Fibroblast of villous mesenchyme (primary cell): ENCODE data around the gene BRD7. TPM values are rescaled to one million over a fixed set of nuclear protein-coding genes. Genes with fewer than 3 reads are reported as not detected.

Source experiments
- DNase-seq: peaks from one replicate; pipeline ENCODE4 v3.0.0-alpha.2; 2010; ENCODE audit warnings: low read depth
- H3K4me3 ChIP-seq: 2 replicates; pipeline ENCODE4 v1.5.1; 2011; ENCODE audit warnings: low read depth, mild to moderate bottlenecking, low read length
- CTCF ChIP-seq: IDR thresholded peaks from 2 replicates; pipeline ENCODE4 v1.5.1; 2012; ENCODE audit warnings: low read depth, mild to moderate bottlenecking, low read length; ENCODE audit not compliant: insufficient read depth
- total RNA-seq: library from RNA; depleted of rRNA; stranded (reverse); fragments of >200 nt; gene quantifications from 2 replicates; pipeline ENCODE4 v1.2.3, GENCODE V29; 2012

BRD7 gene
- total RNA-seq, 1 donor, result 31.5 TPM

GRCh38 chr16:50390371-50390771, 21.6 kb upstream of the BRD7 start:
- no peak overlapping the region for H3K4me3 ChIP-seq
- no peak for DNase-seq
- no peak for TF ChIP-seq CTCF

- H3K4me3 ChIP-seq, result no peak overlapping the region
- no peak for DNase-seq
- no peak for TF ChIP-seq CTCF
Observed at GRCh38 chr16:50389900-50390299, 21.1 kb upstream of the BRD7 start.

- TF ChIP-seq CTCF, result no peak
- H3K4me3 ChIP-seq, result no peak overlapping the region
- no peak for DNase-seq
Observed at GRCh38 chr16:50388496-50388895, 19.7 kb upstream of the BRD7 start.

GRCh38 chr16:50386774-50387173, 18.0 kb upstream of the BRD7 start:
- H3K4me3 ChIP-seq, result no peak overlapping the region
- no peak for TF ChIP-seq CTCF
- no peak for DNase-seq

- no peak for DNase-seq
- TF ChIP-seq CTCF, result no peak
- H3K4me3 ChIP-seq, result no peak overlapping the region
Observed at GRCh38 chr16:50386139-50386538, 17.4 kb upstream of the BRD7 start.

- no peak for DNase-seq
- H3K4me3 ChIP-seq, result no peak overlapping the region
- TF ChIP-seq CTCF, result no peak
Observed at GRCh38 chr16:50384500-50385135, 15.8 kb upstream of the BRD7 start.
